ENCODE results near the gene RCCD1. TPM values are rescaled to one million over a fixed set of nuclear protein-coding genes. Genes with fewer than 3 reads are reported as not detected.

Gene RCCD1
- total RNA-seq, 1 donor from 2014 or later, result 8.3 TPM

Other genes with a start within 250 kb of the RCCD1 start
- gene BLM, start 237.5 kb upstream of the RCCD1 start, total RNA-seq, result 1.8 TPM
- gene FURIN, start 86.3 kb upstream of the RCCD1 start, total RNA-seq, result 99.8 TPM
- 68.4 TPM for gene FES, start 70.4 kb upstream of the RCCD1 start, total RNA-seq
- 104 TPM for gene MAN2A2, start 51.6 kb upstream of the RCCD1 start, total RNA-seq
- 17.1 TPM for gene HDDC3, start 22.3 kb upstream of the RCCD1 start, total RNA-seq
- 52.9 TPM for gene UNC45A, start 19.6 kb upstream of the RCCD1 start, total RNA-seq
- gene PRC1, start 39.7 kb downstream of the RCCD1 start, total RNA-seq, result 3.8 TPM
- gene VPS33B, start 67.7 kb downstream of the RCCD1 start, total RNA-seq, result 13.4 TPM
- gene SV2B, start 145.4 kb downstream of the RCCD1 start, total RNA-seq, result 8.1 TPM